DOHH2 (cell line): Measurements from ENCODE around the gene CAMK1G.

Source experiments
- H3F3A ChIP-seq: fragments of 200-600 bp; sonication (generic), shearing (Covaris generic); 2 replicates; pipeline ENCODE4 v1.6.0; 2016; ENCODE audit warnings: antibody characterized with exemption, mild to moderate bottlenecking; ENCODE audit not compliant: control insufficient read depth, insufficient read depth
- H3K27ac ChIP-seq: fragments of 200-600 bp; sonication (generic); 2 replicates; pipeline ENCODE4 v1.5.1; 2014; ENCODE audit warnings: low read depth, mild to moderate bottlenecking, low read length, moderate library complexity
- H3K27me3 ChIP-seq: fragments of 200-600 bp; sonication (generic); 2 replicates; pipeline ENCODE4 v1.6.1; 2014; ENCODE audit warnings: mild to moderate bottlenecking, low read length, mixed read lengths; ENCODE audit not compliant: control insufficient read depth
- H3K36me3 ChIP-seq: fragments of 200-600 bp; sonication (generic); 2 replicates; pipeline ENCODE4 v1.6.1; 2014; ENCODE audit warnings: mild to moderate bottlenecking, low read length, moderate library complexity, mixed read lengths; ENCODE audit not compliant: control insufficient read depth
- H3K4me1 ChIP-seq: fragments of 200-600 bp; sonication (generic); 2 replicates; pipeline ENCODE4 v1.6.1; 2014; ENCODE audit warnings: mild to moderate bottlenecking, low read length, mixed read lengths; ENCODE audit not compliant: control insufficient read depth
- H3K4me2 ChIP-seq: fragments of 200-600 bp; sonication (generic); 2 replicates; pipeline ENCODE4 v1.6.0; 2014; ENCODE audit warnings: mild to moderate bottlenecking, low read length, moderate library complexity
- H3K4me3 ChIP-seq: fragments of 200-600 bp; sonication (generic); 2 replicates; pipeline ENCODE4 v1.5.1; 2014; ENCODE audit warnings: mild to moderate bottlenecking, low read length, mixed read lengths
- H3K79me2 ChIP-seq: fragments of 200-600 bp; sonication (generic); 2 replicates; pipeline ENCODE4 v1.6.1; 2014; ENCODE audit warnings: mild to moderate bottlenecking, low read length, mixed read lengths; ENCODE audit not compliant: control insufficient read depth
- H3K9me2 ChIP-seq: fragments of 200-600 bp; sonication (generic); replicated peaks from 2 replicates; pipeline ENCODE4 v1.6.1; 2014; ENCODE audit warnings: mild to moderate bottlenecking, low read length, mixed read lengths; ENCODE audit not compliant: control insufficient read depth
- H3K9me3 ChIP-seq: fragments of 200-600 bp; sonication (generic); 2 replicates; pipeline ENCODE4 v1.6.1; 2014; ENCODE audit warnings: antibody characterized with exemption, low read length, mixed read lengths; ENCODE audit not compliant: control insufficient read depth, insufficient read depth
- H4K20me1 ChIP-seq: fragments of 200-600 bp; sonication (generic); 2 replicates; pipeline ENCODE4 v1.6.0; 2014; ENCODE audit warnings: low read depth, mild to moderate bottlenecking, antibody characterized with exemption, low read length, moderate library complexity; ENCODE audit not compliant: control insufficient read depth, insufficient read depth
- CTCF ChIP-seq: fragments of 200-600 bp; sonication (generic); IDR thresholded peaks from one replicate; pipeline ENCODE4 v1.5.1; 2014; ENCODE audit warnings: antibody characterized with exemption, mild to moderate bottlenecking, low read depth, low read length; ENCODE audit not compliant: poor library complexity, severe bottlenecking
- EZH2phosphoT487 ChIP-seq: fragments of 200-600 bp; sonication (generic); IDR thresholded peaks from 2 replicates; pipeline ENCODE4 v1.6.1; 2017; ENCODE audit warnings: borderline replicate concordance, mild to moderate bottlenecking, antibody characterized with exemption, low read length, moderate library complexity, mixed read lengths

Gene CAMK1G

DNA sequence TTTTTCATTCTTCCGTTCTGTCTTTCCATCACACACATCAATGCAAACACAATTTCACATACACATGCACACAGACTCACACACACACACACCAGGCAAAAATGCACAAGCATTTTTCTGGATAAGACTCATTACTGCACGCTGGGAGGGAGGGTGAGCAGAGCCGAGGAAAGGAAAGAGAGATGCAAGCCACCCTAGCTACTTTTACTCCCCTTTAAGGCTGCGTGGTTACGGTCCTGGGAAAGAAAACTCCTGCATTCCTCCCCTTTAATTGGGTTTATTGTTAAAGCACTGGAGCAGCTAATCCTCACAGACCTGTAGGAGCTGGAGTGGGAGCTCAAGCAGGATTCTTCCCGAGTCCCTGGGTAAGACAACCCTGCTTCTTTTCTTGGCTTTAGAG, at the start of gene CAMK1G:
Gene CAMK1G (plus strand): TSS at position 307 of the 400 bp plus-strand sequence. CDS start 11,270 bp downstream, outside the sequence.
- H3K27ac ChIP-seq, result no peak within 1 kb of the TSS
- TF ChIP-seq EZH2phosphoT487, result no peak
- no peak for TF ChIP-seq CTCF
- no peak within 1 kb of the TSS for H3K4me3 ChIP-seq
- H3K79me2 ChIP-seq, result no peaks in the 10 kb centered on the region
- H3K36me3 ChIP-seq, result no peaks in the 10 kb centered on the region
- H3K9me2 ChIP-seq, result no peaks in the 10 kb centered on the region
- H3K4me2 ChIP-seq, result no peak within 1 kb of the TSS
- H3K9me3 ChIP-seq, result no peaks in the 10 kb centered on the region
- no peaks in the 10 kb centered on the region for H3F3A ChIP-seq
- peaks cover 3% of the 10 kb centered on the region for H3K27me3 ChIP-seq
- no peaks in the 10 kb centered on the region for H3K4me1 ChIP-seq
- H4K20me1 ChIP-seq, result no peaks in the 10 kb centered on the region

- H3K27ac ChIP-seq, result no peak overlapping the region
- no peaks in the 10 kb centered on the region for H3K4me1 ChIP-seq
- no peaks in the 10 kb centered on the region for H4K20me1 ChIP-seq
- H3K79me2 ChIP-seq, result no peaks in the 10 kb centered on the region
- H3F3A ChIP-seq, result no peaks in the 10 kb centered on the region
- no peak overlapping the region for H3K4me3 ChIP-seq
- no peak overlapping the region for H3K4me2 ChIP-seq
- TF ChIP-seq EZH2phosphoT487 (no peak), CTCF (no peak)
- H3K9me3 ChIP-seq, result no peaks in the 10 kb centered on the region
- H3K9me2 ChIP-seq, result no peaks in the 10 kb centered on the region
- H3K27me3 ChIP-seq, result no peaks in the 10 kb centered on the region
- H3K36me3 ChIP-seq, result no peaks in the 10 kb centered on the region
These were observed 48.8 kb upstream of the CAMK1G start for GRCh38 chr1:209534496-209535250.

DNA sequence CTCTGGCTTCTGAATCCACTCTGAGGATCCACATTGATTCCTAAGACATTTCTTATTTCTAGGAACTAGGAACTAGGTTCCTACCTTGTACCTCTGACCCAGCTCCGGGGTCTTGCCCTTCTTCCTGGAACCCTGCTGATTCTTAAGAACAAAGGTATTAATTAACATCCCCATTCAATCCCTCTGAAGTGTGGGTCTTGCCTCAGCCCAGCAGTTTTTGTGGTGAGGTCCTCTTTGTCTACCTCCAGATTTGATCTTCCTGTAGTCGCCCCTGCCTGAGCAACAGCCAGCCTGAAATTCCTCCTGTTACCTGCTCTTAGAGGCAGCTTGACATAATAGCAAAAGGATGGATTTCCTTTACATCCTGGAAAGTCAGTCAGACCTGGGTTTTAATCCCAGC, 46.7 kb upstream of the CAMK1G start:
- Histone ChIP-seq H3K27me3 (no peaks in the 10 kb centered on the region), H3F3A (no peaks in the 10 kb centered on the region), H3K36me3 (no peaks in the 10 kb centered on the region), H3K4me1 (no peaks in the 10 kb centered on the region), H4K20me1 (no peaks in the 10 kb centered on the region), H3K4me3 (no peak overlapping the region), H3K4me2 (no peak overlapping the region), H3K79me2 (no peaks in the 10 kb centered on the region), H3K27ac (no peak overlapping the region), H3K9me2 (no peaks in the 10 kb centered on the region), H3K9me3 (no peaks in the 10 kb centered on the region)
- no peak for TF ChIP-seq EZH2phosphoT487
- TF ChIP-seq CTCF, result no peak
